ENCODE data around the gene CCT3. TPM values are rescaled to one million over a fixed set of nuclear protein-coding genes. Genes with fewer than 3 reads are reported as not detected.

CCT3 gene
- total and polyA plus RNA-seq, 7 experiments from 2014 or later = 78.0 to 282 (median 120) TPM

DNA sequence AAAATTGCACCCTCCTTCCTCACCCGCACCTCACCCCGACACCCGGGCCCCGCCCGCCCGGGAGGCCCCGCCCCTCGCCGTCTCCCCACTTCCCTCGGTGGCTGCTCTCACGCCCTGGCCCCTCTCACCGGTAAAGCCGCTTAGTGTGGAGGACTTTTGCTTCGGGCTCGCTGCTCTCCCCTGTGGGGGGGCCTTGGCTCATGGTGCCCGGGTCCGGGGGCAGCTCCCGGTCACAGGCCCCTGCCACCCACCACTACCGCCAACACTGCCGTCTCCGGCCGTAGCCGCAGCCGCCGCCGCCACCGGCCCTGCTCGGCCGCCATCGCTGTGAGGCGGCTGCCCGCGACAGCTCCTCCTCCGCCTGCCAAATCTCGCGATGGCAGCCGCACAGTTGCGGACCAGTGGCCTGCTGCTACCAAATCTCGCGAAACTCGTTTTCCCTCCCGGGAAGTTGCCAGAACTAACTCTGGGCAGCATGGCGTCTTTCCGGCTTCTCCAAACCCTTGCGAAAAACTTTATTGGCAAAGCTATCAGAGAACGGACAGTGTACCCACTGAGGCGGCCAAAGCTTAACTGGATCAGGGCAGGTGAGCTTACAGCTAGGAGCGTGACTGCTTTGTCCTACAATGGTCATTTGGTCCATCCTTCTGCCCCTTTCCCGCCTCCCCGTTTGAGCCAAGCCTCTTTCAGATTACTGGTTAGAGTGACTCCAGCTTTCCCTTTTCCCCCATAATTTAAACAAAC, 55.4 kb downstream of the CCT3 start, which contains the start of gene SMG5:
Gene SMG5 (minus strand): TSS at position 347 of the 744 bp plus-strand sequence. CDS start 145 bp downstream, at position 202.
- H3K4me3 Mint-ChIP-seq = peak within 1 kb of the TSS; percentile 85 to 99 (median 94)
- ATAC-seq (peak; percentile 95), DNase-seq (peak; percentile 89 to 98 (median 96))
- peaks cover 15 to 22% of the 10 kb centered on the region in 2 donors for H3K4me1 ChIP-seq (ENCODE audit: control insufficient read depth in 2 of 2, insufficient read depth in 2 of 2, low read length in 2 of 2)
- CTCF ChIA-PET = interaction anchor here (0.6 to 1.4 kb wide), 3 partner anchors 37 to 103 kb away, joined by 3 to 5 read pairs (median 3); partner anchors contain the start of genes CCT3 and TSACC
- no peaks in the 10 kb centered on the region for H3K9me3 Mint-ChIP-seq
- H3K36me3 ChIP-seq (ENCODE audit: control insufficient read depth in 2 of 3, insufficient read depth in 3 of 3, low read length in 3 of 3) = peaks cover 5 to 19% (median 11%) of the 10 kb centered on the region in 3 experiments
- POLR2A ChIA-PET = interaction anchor here (0.6 to 3.8 kb wide), 19 partner anchors 9 to 600 kb away, joined by 3 to 28 read pairs (median 3); partner anchors contain the start of genes CCT3, GLMP, MEF2D and PMF1
- intact Hi-C loops (cut with micrococcal nuclease) = loop anchor here (1.0 to 2.0 kb wide), 12 partner anchors 13 to 485 kb away; partner anchors contain the start of genes GLMP (in 2 of the 2), KHDC4 (in 2 of the 2), LAMTOR2 (in 2 of the 2) and PRCC (in 2 of the 2)
- H3K4me3 ChIP-seq (ENCODE audit: low read length) = peak within 1 kb of the TSS; percentile 93
- H3K27me3 ChIP-seq (ENCODE audit: control insufficient read depth in 2 of 2, insufficient read depth in 2 of 2, low read length in 2 of 2) = no peaks in the 10 kb centered on the region
- H3K27ac ChIP-seq (ENCODE audit: low read depth, low read length) = peak within 1 kb of the TSS; percentile 89
- H3K9me3 ChIP-seq (ENCODE audit: control insufficient read depth in 2 of 3, low read length in 3 of 3) = no peaks in the 10 kb centered on the region
- peaks cover 0 to 3% (median 0%) of the 10 kb centered on the region in 5 donors for H3K27me3 Mint-ChIP-seq
- peaks cover 0 to 18% (median 8%) of the 10 kb centered on the region in 5 donors for H3K36me3 Mint-ChIP-seq
- H3K4me1 Mint-ChIP-seq = peaks cover 29 to 51% (median 39%) of the 10 kb centered on the region in 7 donors
- peak within 1 kb of the TSS; percentile 89 to 98 (median 95) for H3K27ac Mint-ChIP-seq

DNA sequence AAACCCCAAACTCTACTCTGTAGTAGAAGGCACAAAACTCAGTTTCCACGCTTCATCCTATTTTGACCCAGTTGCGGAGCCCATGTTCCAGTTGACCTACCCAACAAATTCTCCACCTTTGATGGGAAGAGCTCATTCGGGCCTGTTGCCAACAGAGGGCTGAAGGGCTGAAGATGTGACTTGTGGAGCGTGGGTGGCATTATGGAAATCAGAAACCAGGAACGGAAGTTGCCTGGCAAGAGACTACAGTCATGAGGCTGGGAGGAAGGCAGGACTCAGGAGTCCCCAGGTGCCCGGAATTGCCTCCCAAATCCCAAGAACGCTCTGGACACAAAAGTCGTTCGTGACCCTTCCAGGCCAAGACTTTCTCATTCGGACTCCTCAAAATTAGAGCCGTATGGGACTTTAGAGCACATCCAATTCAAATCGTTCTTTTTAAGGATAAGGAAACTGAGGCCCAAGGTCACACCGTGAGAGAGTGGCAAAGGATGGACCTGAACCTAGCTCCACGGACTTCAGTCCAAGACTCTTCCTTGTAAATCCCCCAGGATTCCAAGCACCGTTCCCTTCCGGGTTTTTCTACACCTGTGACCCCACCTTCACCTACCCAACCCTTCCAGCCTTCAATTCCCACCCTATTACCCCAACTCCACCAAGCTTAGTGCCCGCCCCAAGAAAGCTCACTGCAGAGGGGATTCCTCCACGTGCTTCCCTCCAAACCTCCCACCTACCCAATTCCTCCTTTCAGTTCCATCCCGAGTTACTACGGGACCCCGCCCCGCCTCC, 56.2 kb downstream of the CCT3 start:
- Histone ChIP-seq H3K4me3 (ENCODE audit: low read length) (peak overlapping the region; percentile 93), H3K27ac (ENCODE audit: low read depth, low read length) (peak overlapping the region; percentile 89), H3K9me3 (ENCODE audit: control insufficient read depth in 2 of 3, low read length in 3 of 3) (no peaks in the 10 kb centered on the region), H3K27me3 (ENCODE audit: control insufficient read depth in 2 of 2, insufficient read depth in 2 of 2, low read length in 2 of 2) (no peaks in the 10 kb centered on the region), H3K36me3 (ENCODE audit: control insufficient read depth in 2 of 3, insufficient read depth in 3 of 3, low read length in 3 of 3) (peaks cover 7 to 27% (median 15%) of the 10 kb centered on the region in 3 experiments), H3K4me1 (ENCODE audit: control insufficient read depth in 2 of 2, insufficient read depth in 2 of 2, low read length in 2 of 2) (peaks cover 15 to 22% of the 10 kb centered on the region in 2 donors)
- ATAC-seq = no peak
- Mint-ChIP-seq H3K4me3 (peak overlapping the region; percentile 85 to 99 (median 94)), H3K27ac (peak overlapping the region; percentile 89 to 98 (median 94)), H3K27me3 (peaks cover 0 to 3% (median 0%) of the 10 kb centered on the region in 5 donors), H3K4me1 (peaks cover 29 to 51% (median 40%) of the 10 kb centered on the region in 7 donors), H3K36me3 (peaks cover 6 to 24% (median 11%) of the 10 kb centered on the region in 5 donors), H3K9me3 (no peaks in the 10 kb centered on the region)
- ChIA-PET CTCF (interaction anchor here (0.5 to 1.4 kb wide), 2 partner anchors 12 to 56 kb away, joined by 3 read pairs; partner anchors contain the start of genes CCT3 and TSACC), POLR2A (interaction anchor here (0.5 to 3.8 kb wide), 17 partner anchors 11 to 673 kb away, joined by 3 to 28 read pairs (median 3); partner anchors contain the start of genes CCT3, GLMP, GON4L and MEF2D)
- intact Hi-C loops (cut with micrococcal nuclease) = loop anchor here (1.0 to 2.0 kb wide), 12 partner anchors 13 to 485 kb away; partner anchors contain the start of genes GLMP (in 2 of the 2), LAMTOR2 (in 2 of the 2), PRCC (in 2 of the 2) and SLC25A44 (in 2 of the 2)
- peak in 1 of 9 donors; percentile 42 for DNase-seq

DNA sequence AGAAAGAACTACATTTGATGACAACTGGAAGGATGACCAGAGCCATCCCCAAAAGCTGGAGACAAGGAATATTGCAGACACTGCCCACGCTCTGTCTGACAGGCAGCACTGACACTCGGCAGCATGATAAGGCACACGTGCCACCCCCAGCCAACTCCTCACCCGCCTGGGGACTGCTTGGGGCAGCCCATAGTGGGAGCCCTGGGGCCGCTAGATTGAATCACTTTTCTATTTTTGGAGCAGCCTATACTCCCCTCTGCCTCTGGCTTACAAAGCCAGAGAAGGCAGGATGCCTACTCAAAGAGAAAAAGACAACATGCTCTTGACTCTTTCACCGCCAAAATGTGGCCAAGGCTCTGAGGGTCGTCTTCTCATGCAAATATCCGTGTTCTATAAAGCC, 56.8 kb downstream of the CCT3 start:
- Histone ChIP-seq H3K36me3 (ENCODE audit: control insufficient read depth in 2 of 3, insufficient read depth in 3 of 3, low read length in 3 of 3) (peaks cover 10 to 33% (median 21%) of the 10 kb centered on the region in 3 experiments), H3K4me3 (ENCODE audit: low read length) (peak overlapping the region; percentile 93), H3K9me3 (ENCODE audit: control insufficient read depth in 2 of 3, low read length in 3 of 3) (no peaks in the 10 kb centered on the region), H3K4me1 (ENCODE audit: control insufficient read depth in 2 of 2, insufficient read depth in 2 of 2, low read length in 2 of 2) (peaks cover 15 to 22% of the 10 kb centered on the region in 2 donors), H3K27me3 (ENCODE audit: control insufficient read depth in 2 of 2, insufficient read depth in 2 of 2, low read length in 2 of 2) (no peaks in the 10 kb centered on the region), H3K27ac (ENCODE audit: low read depth, low read length) (peak overlapping the region; percentile 89)
- Mint-ChIP-seq H3K36me3 (peaks cover 8 to 28% (median 14%) of the 10 kb centered on the region in 5 donors), H3K27ac (peak overlapping the region in 8 of 9 donors; percentile 61 to 95 (median 92)), H3K9me3 (no peaks in the 10 kb centered on the region), H3K4me3 (peak overlapping the region; percentile 85 to 99 (median 94)), H3K4me1 (peaks cover 29 to 51% (median 40%) of the 10 kb centered on the region in 7 donors), H3K27me3 (peaks cover 0 to 3% (median 0%) of the 10 kb centered on the region in 5 donors)
- DNase-seq (peak in 4 of 9 donors; percentile 12 to 47 (median 30)), ATAC-seq (no peak)
- ChIA-PET CTCF (interaction anchor here (0.5 to 1.4 kb wide), 3 partner anchors 13 to 57 kb away, joined by 3 read pairs; partner anchors contain the start of genes CCT3 and TSACC), POLR2A (interaction anchor here (1.1 to 3.8 kb wide), 7 partner anchors 10 to 591 kb away, joined by 3 to 28 read pairs (median 5); partner anchors contain the start of genes CCT3, GON4L, PMF1 and TSACC)
- intact Hi-C loops (cut with micrococcal nuclease) = no loop called here

DNA sequence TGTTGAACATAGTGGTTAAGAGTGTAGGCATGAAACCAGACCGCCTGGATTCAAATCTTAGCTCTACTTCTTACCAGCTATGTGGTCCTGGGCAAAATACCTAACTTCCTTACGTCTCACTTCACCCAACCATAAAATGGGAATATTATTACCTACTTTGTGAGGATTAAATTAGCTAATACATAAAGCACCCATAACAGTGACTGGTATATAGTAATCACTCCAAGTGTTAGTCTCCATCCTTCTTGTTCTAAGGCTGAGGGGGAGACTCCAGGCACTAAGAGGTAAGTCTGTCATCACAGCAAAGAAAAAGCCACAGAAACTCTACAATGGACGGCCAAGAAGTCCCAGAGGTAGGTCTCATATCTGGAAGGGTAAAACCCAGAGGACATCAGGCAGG, 58.3 kb downstream of the CCT3 start:
- H3K9me3 Mint-ChIP-seq = no peaks in the 10 kb centered on the region
- ATAC-seq (no peak), DNase-seq (no peak)
- H3K36me3 ChIP-seq (ENCODE audit: control insufficient read depth in 2 of 3, insufficient read depth in 3 of 3, low read length in 3 of 3) = peaks cover 10 to 42% (median 22%) of the 10 kb centered on the region in 3 experiments
- no peak overlapping the region for H3K27ac ChIP-seq (ENCODE audit: low read depth, low read length)
- no peaks in the 10 kb centered on the region for H3K27me3 ChIP-seq (ENCODE audit: control insufficient read depth in 2 of 2, insufficient read depth in 2 of 2, low read length in 2 of 2)
- intact Hi-C loops (cut with micrococcal nuclease) = no loop called here
- H3K36me3 Mint-ChIP-seq = peaks cover 8 to 35% (median 14%) of the 10 kb centered on the region in 5 donors
- peaks cover 29 to 45% (median 40%) of the 10 kb centered on the region in 7 donors for H3K4me1 Mint-ChIP-seq
- H3K4me3 ChIP-seq (ENCODE audit: low read length) = no peak overlapping the region
- CTCF ChIA-PET = interaction anchor here (0.7 to 1.2 kb wide), 3 partner anchors 9 to 55 kb away, joined by 3 read pairs; no protein-coding TSS in a partner anchor
- no peaks in the 10 kb centered on the region for H3K9me3 ChIP-seq (ENCODE audit: control insufficient read depth in 2 of 3, low read length in 3 of 3)
- peak overlapping the region in 1 of 9 donors; percentile 26 for H3K27ac Mint-ChIP-seq
- peaks cover 15 to 22% of the 10 kb centered on the region in 2 donors for H3K4me1 ChIP-seq (ENCODE audit: control insufficient read depth in 2 of 2, insufficient read depth in 2 of 2, low read length in 2 of 2)
- POLR2A ChIA-PET = interaction anchor here (0.6 to 3.8 kb wide), 2 partner anchors 9 to 347 kb away, joined by 3 to 26 read pairs; no protein-coding TSS in a partner anchor
- H3K27me3 Mint-ChIP-seq = peaks cover 0 to 3% (median 0%) of the 10 kb centered on the region in 5 donors
- H3K4me3 Mint-ChIP-seq = peak overlapping the region in 6 of 10 donors; percentile 15 to 97 (median 48)

DNA sequence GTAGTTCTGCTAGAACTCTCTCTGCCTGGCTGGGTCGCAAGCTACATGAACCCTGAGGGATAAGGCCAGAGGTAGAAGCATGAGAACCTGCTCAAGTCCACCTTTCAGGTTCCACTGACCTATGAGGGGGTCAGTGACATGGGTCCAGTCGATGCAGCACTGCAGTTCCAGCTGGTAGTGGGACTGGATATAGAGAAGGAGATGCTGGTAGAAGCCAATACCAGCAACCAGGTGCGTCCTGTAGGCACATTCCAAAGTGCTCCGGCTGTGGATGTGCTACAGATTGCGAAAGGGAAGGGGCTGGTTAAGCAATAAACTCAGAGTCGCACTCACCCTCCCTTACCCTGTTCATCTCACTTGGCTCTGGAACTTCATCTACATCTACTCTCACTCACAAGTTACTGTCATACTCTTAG, 61.1 kb downstream of the CCT3 start:
- peaks cover 23 to 71% (median 40%) of the 10 kb centered on the region in 3 experiments for H3K36me3 ChIP-seq (ENCODE audit: control insufficient read depth in 2 of 3, insufficient read depth in 3 of 3, low read length in 3 of 3)
- peaks cover 16 to 27% (median 21%) of the 10 kb centered on the region in 7 donors for H3K4me1 Mint-ChIP-seq
- no peaks in the 10 kb centered on the region for H3K27me3 Mint-ChIP-seq
- no peak overlapping the region for H3K4me3 ChIP-seq (ENCODE audit: low read length)
- H3K27me3 ChIP-seq (ENCODE audit: control insufficient read depth in 2 of 2, insufficient read depth in 2 of 2, low read length in 2 of 2) = no peaks in the 10 kb centered on the region
- no peak for DNase-seq
- H3K36me3 Mint-ChIP-seq = peaks cover 18 to 54% (median 30%) of the 10 kb centered on the region in 5 donors
- intact Hi-C loops (cut with micrococcal nuclease) = no loop called here
- no peak overlapping the region for H3K27ac Mint-ChIP-seq
- H3K9me3 ChIP-seq (ENCODE audit: control insufficient read depth in 2 of 3, low read length in 3 of 3) = no peaks in the 10 kb centered on the region
- H3K27ac ChIP-seq (ENCODE audit: low read depth, low read length) = no peak overlapping the region
- no peak overlapping the region for H3K4me3 Mint-ChIP-seq
- ChIA-PET CTCF (no interaction called here), POLR2A (no interaction called here)
- no peak for ATAC-seq
- peaks cover 0 to 2% (median 0%) of the 10 kb centered on the region in 11 donors for H3K9me3 Mint-ChIP-seq
- H3K4me1 ChIP-seq (ENCODE audit: control insufficient read depth in 2 of 2, insufficient read depth in 2 of 2, low read length in 2 of 2) = peaks cover 6 to 13% of the 10 kb centered on the region in 2 donors

Measured in naive thymus-derived CD4-positive, alpha-beta T cell (primary cell).